AG10803 (cell line): ENCODE measurements around the gene RARA.
"Not testable (repeated sequence)": the region's sequence is repeated elsewhere in the genome, so short reads cannot be mapped to it uniquely, and the experiment has no call there.

ENCODE experiments used
- DNase-seq: peaks from one replicate; pipeline ENCODE4 v3.0.0; 2010; ENCODE audit warnings: low read depth
- H3K4me3 ChIP-seq: 2 replicates; pipeline ENCODE4 v1.5.1; 2011; ENCODE audit warnings: mild to moderate bottlenecking, low read length, control low read depth
- CTCF ChIP-seq: conservative IDR thresholded peaks from 2 replicates; pipeline ENCODE4 v1.5.1; 2011; ENCODE audit warnings: mild to moderate bottlenecking, low read length, control low read depth, inconsistent platforms

Gene RARA

GRCh38 chr17:40364121-40364861, 55.3 kb downstream of the RARA start, which contains the start of gene GJD3:
Gene GJD3, minus strand, starts transcription at chr17:40364737. Its CDS starts 922 bp downstream, at chr17:40363815.
- DNase-seq = no peak
- H3K4me3 ChIP-seq = peak within 1 kb of the TSS; percentile 63
- TF ChIP-seq CTCF = no peak

- TF ChIP-seq CTCF = no peak
- DNase-seq = no peak
- peak overlapping the region; percentile 63 for H3K4me3 ChIP-seq
Measured at GRCh38 chr17:40364906-40365305, 55.9 kb downstream of the RARA start.

- TF ChIP-seq CTCF = no peak
- no peak for DNase-seq
- H3K4me3 ChIP-seq = no peak overlapping the region
Measured at GRCh38 chr17:40366076-40366860, 57.3 kb downstream of the RARA start.

- no peak for TF ChIP-seq CTCF
- H3K4me3 ChIP-seq = no peak overlapping the region
- no peak for DNase-seq
Measured at GRCh38 chr17:40366861-40367518, 58.0 kb downstream of the RARA start.

- DNase-seq, H3K4me3 ChIP-seq: not testable (repeated sequence)
Measured at GRCh38 chr17:40367728-40368127, 58.7 kb downstream of the RARA start.

- no peak for TF ChIP-seq CTCF
- H3K4me3 ChIP-seq = no peak overlapping the region
Measured at GRCh38 chr17:40369923-40370322, 60.9 kb downstream of the RARA start.

GRCh38 chr17:40371261-40371929, 62.4 kb downstream of the RARA start:
- DNase-seq = no peak
- no peak for TF ChIP-seq CTCF
- H3K4me3 ChIP-seq = no peak overlapping the region

More at GRCh38 chr17:40369923-40370322, 60.9 kb downstream of the RARA start:
- DNase-seq = no peak
